Measurements from ENCODE around the gene CDH4. TPM values are rescaled to one million over a fixed set of nuclear protein-coding genes. Genes with fewer than 3 reads are reported as not detected.

CDH4 gene
- total RNA-seq, 2 experiments from 2014 or later = 0.11 to 0.18 TPM

- Mint-ChIP-seq H3K4me3 (no peak overlapping the region), H3K4me1 (ENCODE audit: low read depth) (no peaks in the 10 kb centered on the region), H3K9me3 (no peaks in the 10 kb centered on the region), H3K27ac (no peak overlapping the region), H3K27me3 (no peaks in the 10 kb centered on the region), H3K36me3 (ENCODE audit: low read depth) (no peaks in the 10 kb centered on the region)
- ChIA-PET POLR2A (no interaction called here), CTCF (no interaction called here)
- DNase-seq (no peak), ATAC-seq (no peak)
- intact Hi-C loops (cut with micrococcal nuclease) = no loop called here
- TF ChIP-seq CTCF (IDR thresholded peaks at IDR 0.05) = no peak
These were observed 49.9 kb downstream of the CDH4 start for GRCh38 chr20:61301711-61302525.

- DNase-seq (no peak), ATAC-seq (no peak)
- Mint-ChIP-seq H3K36me3 (ENCODE audit: low read depth) (no peaks in the 10 kb centered on the region), H3K27ac (no peak overlapping the region), H3K27me3 (no peaks in the 10 kb centered on the region), H3K9me3 (no peaks in the 10 kb centered on the region), H3K4me1 (ENCODE audit: low read depth) (no peaks in the 10 kb centered on the region), H3K4me3 (no peak overlapping the region)
- no peak for TF ChIP-seq CTCF (IDR thresholded peaks at IDR 0.05)
- CTCF ChIA-PET = no interaction called here
- POLR2A ChIA-PET = no interaction called here
- intact Hi-C loops (cut with micrococcal nuclease) = no loop called here
These were observed 51.2 kb downstream of the CDH4 start for GRCh38 chr20:61303217-61303616.

- DNase-seq = no peak
- ChIA-PET CTCF (no interaction called here), POLR2A (no interaction called here)
- intact Hi-C loops (cut with micrococcal nuclease) = no loop called here
- no peak overlapping the region for H3K4me3 Mint-ChIP-seq
- TF ChIP-seq CTCF (IDR thresholded peaks at IDR 0.05) = no peak
- no peaks in the 10 kb centered on the region for H3K27me3 Mint-ChIP-seq
- no peak overlapping the region for H3K27ac Mint-ChIP-seq
- no peaks in the 10 kb centered on the region for H3K9me3 Mint-ChIP-seq
- no peaks in the 10 kb centered on the region for H3K36me3 Mint-ChIP-seq (ENCODE audit: low read depth)
- no peaks in the 10 kb centered on the region for H3K4me1 Mint-ChIP-seq (ENCODE audit: low read depth)
- no peak for ATAC-seq
These were observed 51.6 kb downstream of the CDH4 start for GRCh38 chr20:61303675-61304074.

- no peaks in the 10 kb centered on the region for H3K4me1 Mint-ChIP-seq (ENCODE audit: low read depth)
- ATAC-seq = no peak
- H3K27ac Mint-ChIP-seq = no peak overlapping the region
- POLR2A ChIA-PET = no interaction called here
- no peaks in the 10 kb centered on the region for H3K9me3 Mint-ChIP-seq
- DNase-seq = no peak
- no peaks in the 10 kb centered on the region for H3K36me3 Mint-ChIP-seq (ENCODE audit: low read depth)
- no peak for TF ChIP-seq CTCF (IDR thresholded peaks at IDR 0.05)
- H3K4me3 Mint-ChIP-seq = no peak overlapping the region
- CTCF ChIA-PET = no interaction called here
- no peaks in the 10 kb centered on the region for H3K27me3 Mint-ChIP-seq
- intact Hi-C loops (cut with micrococcal nuclease) = no loop called here
These were observed 52.7 kb downstream of the CDH4 start for GRCh38 chr20:61304750-61305149.

- H3K4me3 Mint-ChIP-seq = no peak overlapping the region
- no peak for TF ChIP-seq CTCF (IDR thresholded peaks at IDR 0.05)
- no peaks in the 10 kb centered on the region for H3K4me1 Mint-ChIP-seq (ENCODE audit: low read depth)
- no peaks in the 10 kb centered on the region for H3K36me3 Mint-ChIP-seq (ENCODE audit: low read depth)
- ChIA-PET CTCF (interaction anchor here (0.9 kb wide), 1 partner anchor 78 kb away, joined by 3 read pairs; no protein-coding TSS in a partner anchor), POLR2A (no interaction called here)
- H3K27ac Mint-ChIP-seq = no peak overlapping the region
- ATAC-seq = no peak
- H3K9me3 Mint-ChIP-seq = no peaks in the 10 kb centered on the region
- no peaks in the 10 kb centered on the region for H3K27me3 Mint-ChIP-seq
- intact Hi-C loops (cut with micrococcal nuclease) = no loop called here
- no peak for DNase-seq
These were observed 54.9 kb downstream of the CDH4 start for GRCh38 chr20:61306937-61307475.
